ENCODE results near the gene ZBTB47.

ZBTB47 gene

GRCh38 chr3:42653560-42654330, at the start of gene ZBTB47:
Gene ZBTB47, plus strand, starts transcription at chr3:42653697. Its CDS starts 4,659 bp downstream, at chr3:42658356.
- no peak for DNase-seq

- no peak for DNase-seq
Measured at GRCh38 chr3:42605546-42606173, 47.8 kb upstream of the ZBTB47 start.

GRCh38 chr3:42608581-42608980, 44.9 kb upstream of the ZBTB47 start:
- no peak for DNase-seq

GRCh38 chr3:42610976-42611375, 42.5 kb upstream of the ZBTB47 start:
- DNase-seq: no peak

GRCh38 chr3:42612217-42612616, 41.3 kb upstream of the ZBTB47 start:
- DNase-seq: no peak

- no peak for DNase-seq
Measured at GRCh38 chr3:42612928-42613327, 40.6 kb upstream of the ZBTB47 start.

GRCh38 chr3:42613462-42613861, 40.0 kb upstream of the ZBTB47 start:
- no peak for DNase-seq

- DNase-seq: no peak
Measured at GRCh38 chr3:42631620-42632019, 21.9 kb upstream of the ZBTB47 start.

GRCh38 chr3:42632146-42632545, 21.4 kb upstream of the ZBTB47 start:
- no peak for DNase-seq

GRCh38 chr3:42633544-42633943, 20.0 kb upstream of the ZBTB47 start:
- DNase-seq: no peak

- no peak for DNase-seq
Measured at GRCh38 chr3:42635111-42635510, 18.4 kb upstream of the ZBTB47 start.

- no peak for DNase-seq
Measured at GRCh38 chr3:42637001-42637400, 16.5 kb upstream of the ZBTB47 start.

- peak; percentile 45 for DNase-seq
Measured at GRCh38 chr3:42638339-42638842, 15.1 kb upstream of the ZBTB47 start.

- DNase-seq: no peak
Measured at GRCh38 chr3:42639192-42639591, 14.3 kb upstream of the ZBTB47 start.

- no peak for DNase-seq
Measured at GRCh38 chr3:42640129-42640528, 13.4 kb upstream of the ZBTB47 start.

- no peak for DNase-seq
Measured at GRCh38 chr3:42640771-42641370, 12.6 kb upstream of the ZBTB47 start.

GRCh38 chr3:42647821-42648459, 5.6 kb upstream of the ZBTB47 start:
- DNase-seq: no peak

- DNase-seq: no peak
Measured at GRCh38 chr3:42649006-42649405, 4.5 kb upstream of the ZBTB47 start.

- no peak for DNase-seq
Measured at GRCh38 chr3:42649783-42650182, 3.7 kb upstream of the ZBTB47 start.

GRCh38 chr3:42651248-42652091, 2.0 kb upstream of the ZBTB47 start:
- no peak for DNase-seq

- DNase-seq: no peak
Measured at GRCh38 chr3:42652251-42652610, 1.3 kb upstream of the ZBTB47 start.

GRCh38 chr3:42652611-42653302, 740 bp upstream of the ZBTB47 start:
- DNase-seq: no peak
